PC-9 (cell line): ENCODE results near the gene AHCYL2. TPM values are rescaled to one million over a fixed set of nuclear protein-coding genes. Genes with fewer than 3 reads are reported as not detected.

Source experiments
- BruUV-seq: library from RNA; stranded (reverse); fragments of 400-500 nt; replicated peaks from 2 replicates; lab custom pipeline; 2021; lab: Mats Ljungman, UMichigan
- CTCF ChIA-PET: fragments of 300-600 bp; sonication (Branson Sonifier 250); formaldehyde crosslinking; loops from one replicate; lab custom pipeline; 2022; ENCODE audit warnings: antibody characterized with exemption; lab: Charles Lee
- POLR2A ChIA-PET: fragments of 300-600 bp; sonication (Branson Sonifier 250); formaldehyde crosslinking; loops from one replicate; lab custom pipeline; 2022; ENCODE audit warnings: antibody characterized with exemption; ENCODE audit not compliant: unreplicated experiment; lab: Charles Lee
- DNase-seq, 2 experiments: peaks; one replicate each; pipeline versions ENCODE4 v3.0.0 to v3.0.0-alpha.2; 2015 to 2022; ENCODE audit warnings: mixed read lengths in 1 of 2
- H2AFZ ChIP-seq: fragments of 200-600 bp; sonication (generic); 2 replicates; pipeline ENCODE4 v1.8.1; 2017; ENCODE audit warnings: antibody characterized with exemption
- H3F3A ChIP-seq: fragments of 200-600 bp; sonication (generic); 2 replicates; pipeline ENCODE4 v1.8.1; 2017; ENCODE audit warnings: antibody characterized with exemption, mild to moderate bottlenecking, low read depth; ENCODE audit not compliant: insufficient read depth
- H3K27ac ChIP-seq: fragments of 200-600 bp; sonication (generic); 2 replicates; pipeline ENCODE4 v1.6.1; 2016; ENCODE audit warnings: mixed run types
- H3K27me3 ChIP-seq: fragments of 200-600 bp; sonication (generic); 2 replicates; pipeline ENCODE4 v1.6.1; 2016; ENCODE audit warnings: low read depth, mixed run types; ENCODE audit not compliant: insufficient read depth
- H3K36me3 ChIP-seq: fragments of 200-600 bp; sonication (generic); 2 replicates; pipeline ENCODE4 v1.6.1; 2016; ENCODE audit warnings: low read depth, mixed run types
- H3K4me1 ChIP-seq: fragments of 200-600 bp; sonication (generic); replicated peaks from 2 replicates; pipeline ENCODE4 v1.6.1; 2016; ENCODE audit warnings: mixed run types; ENCODE audit not compliant: insufficient read depth
- H3K4me2 ChIP-seq: fragments of 200-600 bp; sonication (generic); 2 replicates; pipeline ENCODE4 v1.6.1; 2017; ENCODE audit warnings: mixed run types
- H3K4me3 ChIP-seq: fragments of 200-600 bp; sonication (generic); 2 replicates; pipeline ENCODE4 v1.6.1; 2016; ENCODE audit warnings: mixed run types
- H3K79me2 ChIP-seq: fragments of 200-600 bp; sonication (generic); 2 replicates; pipeline ENCODE4 v1.6.1; 2017; ENCODE audit warnings: low read depth, mixed run types
- H3K9me2 ChIP-seq: fragments of 200-600 bp; sonication (generic); 2 replicates; pipeline ENCODE4 v1.8.1; 2017; ENCODE audit warnings: mild to moderate bottlenecking; ENCODE audit not compliant: insufficient read depth
- H3K9me3 ChIP-seq: fragments of 200-600 bp; sonication (generic); 2 replicates; pipeline ENCODE4 v1.8.1; 2016; ENCODE audit warnings: low read depth; ENCODE audit not compliant: insufficient read depth
- H4K20me1 ChIP-seq: fragments of 200-600 bp; sonication (generic); 2 replicates; pipeline ENCODE4 v1.8.1; 2017; ENCODE audit not compliant: insufficient read depth
- CTCF ChIP-seq: fragments of 200-600 bp; sonication (generic); conservative IDR thresholded peaks from 2 replicates; pipeline ENCODE4 v1.6.1; 2017; ENCODE audit warnings: mixed run types, antibody characterized with exemption, mild to moderate bottlenecking, moderate library complexity
- EZH2 ChIP-seq: fragments of 200-600 bp; sonication (generic); IDR thresholded peaks from 2 replicates; pipeline ENCODE4 v1.8.0; 2017; ENCODE audit warnings: antibody characterized with exemption, low read depth
- intact Hi-C: fragments of 100-400 bp; cut with micrococcal nuclease; formaldehyde crosslinking; loops from one replicate; pipeline ENCODE4 v1.10.0; 2022; ENCODE audit not compliant: unreplicated experiment
- total RNA-seq: library from RNA; stranded (reverse); gene quantifications from 2 replicates; pipeline ENCODE4 v1.2.3, GENCODE V29; 2021

AHCYL2 gene
- total RNA-seq, 1 experiment from 2014 or later: 15.7 TPM

DNA sequence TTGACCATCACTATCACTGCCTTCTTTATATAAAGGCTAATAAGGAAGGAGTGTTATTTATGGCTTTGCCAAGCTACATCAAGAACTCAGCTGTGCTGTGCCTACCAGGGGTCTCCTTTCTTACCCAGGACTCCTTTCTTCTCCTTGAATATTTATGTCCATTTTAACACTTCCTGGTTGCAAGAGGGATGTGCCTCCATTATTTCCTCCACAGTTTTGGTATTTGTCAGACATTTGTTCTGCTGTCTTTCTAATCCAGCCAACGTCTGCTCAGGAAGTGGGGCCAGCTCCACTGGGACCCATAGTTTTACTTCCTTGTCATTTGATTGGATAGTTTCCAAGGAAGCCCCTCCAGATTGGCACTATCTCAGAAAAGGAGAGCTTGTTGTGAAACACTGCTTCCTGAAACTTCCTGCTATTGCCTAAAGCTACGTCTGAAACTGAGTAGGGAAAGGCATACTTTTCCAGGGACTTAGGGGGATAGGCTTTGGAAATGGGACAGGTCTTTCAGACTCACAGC is 202.8 kb downstream of the AHCYL2 start:
- no peak overlapping the region for H2AFZ ChIP-seq
- no peak for DNase-seq
- 0 out of 2 replicates have a peak, but pooled peaks cover 10% of the 10 kb centered on the region for H3K36me3 ChIP-seq
- no TSS peak for BruUV-seq
- no peaks in the 10 kb centered on the region for H3K27me3 ChIP-seq
- TF ChIP-seq EZH2 (no peak), CTCF (no peak)
- no peak overlapping the region for H3K4me3 ChIP-seq
- no peaks in the 10 kb centered on the region for H3K9me3 ChIP-seq
- no peaks in the 10 kb centered on the region for H4K20me1 ChIP-seq
- no peaks in the 10 kb centered on the region for H3K9me2 ChIP-seq
- no peaks in the 10 kb centered on the region for H3K79me2 ChIP-seq
- POLR2A ChIA-PET: no interaction called here
- CTCF ChIA-PET: interaction anchor here (1.4 kb wide), 1 partner anchor 13 kb away, joined by 8 read pairs; no protein-coding TSS in a partner anchor
- intact Hi-C loops: no loop called here
- H3F3A ChIP-seq: peaks cover 18% of the 10 kb centered on the region; the same call in 1 of the 2 replicates
- peaks cover 18% of the 10 kb centered on the region for H3K4me1 ChIP-seq
- no peak overlapping the region for H3K27ac ChIP-seq
- no peak overlapping the region for H3K4me2 ChIP-seq

DNA sequence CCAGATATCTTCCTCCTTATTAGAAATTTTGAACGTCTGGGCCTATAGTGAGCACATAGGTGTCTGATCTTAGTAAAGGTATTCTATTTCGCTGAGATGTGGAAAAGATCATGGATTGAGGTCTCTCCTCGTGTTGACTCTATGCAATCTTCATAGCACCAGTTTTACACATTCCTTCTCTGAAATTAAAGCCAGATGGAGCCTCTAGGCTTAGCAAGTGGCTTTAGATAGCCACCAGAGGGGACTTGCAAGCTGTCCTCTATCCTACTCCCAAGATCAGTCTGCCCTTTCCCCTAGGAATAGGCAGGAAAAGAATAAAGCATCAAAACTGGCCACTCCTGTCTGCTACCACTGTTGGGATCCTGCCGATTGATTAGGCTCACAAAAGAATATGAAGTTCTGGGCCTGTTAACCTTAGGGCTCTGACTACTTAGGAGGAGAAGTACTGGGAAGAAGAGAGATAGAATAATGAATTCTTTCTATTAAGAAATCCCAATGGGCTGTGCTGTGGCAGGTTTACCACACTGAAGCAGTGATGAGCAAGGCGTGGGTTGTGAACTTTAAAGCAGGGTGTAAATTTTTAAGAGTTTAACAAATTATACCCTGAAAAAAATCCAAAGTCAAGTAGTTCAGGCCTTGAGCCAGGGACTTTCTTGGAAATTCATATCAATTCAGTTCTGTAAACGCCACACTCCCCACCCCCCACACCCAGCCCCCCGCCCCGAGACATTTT is 207.2 kb downstream of the AHCYL2 start:
- Histone ChIP-seq H3K36me3 (no peaks in the 10 kb centered on the region), H3K4me2 (no peak overlapping the region), H3F3A (no peaks in the 10 kb centered on the region), H3K4me1 (peaks cover 27% of the 10 kb centered on the region), H3K9me2 (no peaks in the 10 kb centered on the region), H3K27ac (no peak overlapping the region), H2AFZ (no peak overlapping the region), H4K20me1 (no peaks in the 10 kb centered on the region), H3K27me3 (no peaks in the 10 kb centered on the region), H3K79me2 (peaks cover 26% of the 10 kb centered on the region), H3K4me3 (no peak overlapping the region), H3K9me3 (no peaks in the 10 kb centered on the region)
- DNase-seq: no peak
- ChIA-PET CTCF (interaction anchor here (0.6 kb wide), 1 partner anchor 12 kb away, joined by 3 read pairs; no protein-coding TSS in a partner anchor), POLR2A (no interaction called here)
- intact Hi-C loops: no loop called here
- BruUV-seq: no TSS peak
- TF ChIP-seq CTCF (no peak), EZH2 (no peak)

- Histone ChIP-seq H3K9me3 (no peaks in the 10 kb centered on the region), H3F3A (peaks cover 11% of the 10 kb centered on the region), H3K36me3 (no peaks in the 10 kb centered on the region), H3K27ac (peak within 1 kb of the TSS; percentile 45), H2AFZ (peak within 1 kb of the TSS; percentile 86), H4K20me1 (no peaks in the 10 kb centered on the region), H3K9me2 (no peaks in the 10 kb centered on the region), H3K4me1 (peaks cover 44% of the 10 kb centered on the region), H3K4me2 (peak within 1 kb of the TSS; percentile 90), H3K27me3 (no peaks in the 10 kb centered on the region), H3K4me3 (peak within 1 kb of the TSS; percentile 95), H3K79me2 (peaks cover 34% of the 10 kb centered on the region)
- intact Hi-C loops: loop anchor here (1.0 kb wide), 2 partner anchors 20 to 66 kb away; no protein-coding TSS in a partner anchor
- DNase-seq: peak; percentile 72 to 94
- TF ChIP-seq CTCF (no peak), EZH2 (no peak)
- BruUV-seq: TSS peak; percentile 87
- POLR2A ChIA-PET: interaction anchor here (0.5 to 0.7 kb wide), 7 partner anchors 9 to 1589 kb away, joined by 3 to 12 read pairs (median 4); no protein-coding TSS in a partner anchor
- CTCF ChIA-PET: interaction anchor here (0.5 to 1.8 kb wide), 11 partner anchors 10 to 577 kb away, joined by 3 to 13 read pairs (median 4); no protein-coding TSS in a partner anchor
Observed at GRCh38 chr7:129433847-129434674, 209.2 kb downstream of the AHCYL2 start, which contains the start of gene STRIP2. Gene STRIP2 (plus strand): TSS chr7:129434432. CDS start chr7:129434473, 41 bp downstream.
